SK-N-SH (cell line): ENCODE results near the gene NLGN1. TPM values are rescaled to one million over a fixed set of nuclear protein-coding genes. Genes with fewer than 3 reads are reported as not detected.
A peak's percentile ranks its signal among the peaks of the same experiment; 100 is the strongest.

Source experiments
- CTCF ChIA-PET: fragments of 300-600, 350-600 bp; formaldehyde crosslinking; extraction: SDS; loops from one replicate; lab custom pipeline; 2021; lab: Yijun Ruan, JAX
- POLR2A ChIA-PET: fragments of 350-600 bp; sonication (Branson Sonifier 250); formaldehyde crosslinking; extraction: SDS; loops from one replicate; lab custom pipeline; 2020; ENCODE audit warnings: antibody characterized with exemption, inconsistent platforms; lab: Yijun Ruan, JAX
- DNase-seq: peaks from one replicate; pipeline ENCODE4 v3.0.0; 2012
- H2AFZ ChIP-seq: fragments of 200-600 bp; sonication (generic); 2 replicates; pipeline ENCODE4 v1.8.1; 2016; ENCODE audit warnings: antibody characterized with exemption, mild to moderate bottlenecking, low read depth
- H3F3A ChIP-seq: fragments of 200-600 bp; sonication (generic); replicated peaks from 2 replicates; pipeline ENCODE3; 2016; ENCODE audit warnings: antibody characterized with exemption, mild to moderate bottlenecking; ENCODE audit not compliant: insufficient read depth
- H3K27ac ChIP-seq, 2 experiments: fragments of 200-500 bp in 1 of 2; fragments of 200-600 bp in 1 of 2; sonication (Bioruptor generic) in 1 of 2; sonication (generic), shearing (Covaris generic) in 1 of 2; 2 replicates each; pipeline versions ENCODE4 v1.5.1 to v1.6.1; 2014 to 2016; ENCODE audit warnings: low read depth in 2 of 2, inconsistent platforms in 1 of 2, low read length in 1 of 2, mild to moderate bottlenecking in 1 of 2, mixed read lengths in 1 of 2
- H3K27me3 ChIP-seq: fragments of 200-600 bp; sonication (generic), shearing (Covaris generic); 2 replicates; pipeline ENCODE4 v1.6.1; 2016; ENCODE audit warnings: mixed run types; ENCODE audit not compliant: insufficient read depth
- H3K36me3 ChIP-seq, 2 experiments: fragments of 200-500 bp in 1 of 2; fragments of 200-600 bp in 1 of 2; sonication (Bioruptor generic) in 1 of 2; sonication (generic) in 1 of 2; replicated peaks in 1 of 2; 2 replicates each; pipeline versions ENCODE3 to v1.5.1; 2014 to 2016; ENCODE audit warnings: low read length in 1 of 2, mild to moderate bottlenecking in 1 of 2; ENCODE audit not compliant: insufficient read depth in 2 of 2, control insufficient read depth in 1 of 2
- H3K4me1 ChIP-seq, 2 experiments: fragments of 200-500 bp in 1 of 2; fragments of 200-600 bp in 1 of 2; sonication (Bioruptor generic) in 1 of 2; sonication (generic), shearing (Covaris generic) in 1 of 2; 2 replicates each; pipeline versions ENCODE4 v1.5.1 to v1.6.1; 2014 to 2016; ENCODE audit warnings: low read depth in 1 of 2, low read length in 1 of 2, mixed run types in 1 of 2; ENCODE audit not compliant: insufficient read depth in 2 of 2, control insufficient read depth in 1 of 2
- H3K4me2 ChIP-seq: fragments of 200-600 bp; sonication (generic), shearing (Covaris generic); 2 replicates; pipeline ENCODE4 v1.6.1; 2017; ENCODE audit warnings: mixed run types
- H3K4me3 ChIP-seq, 2 experiments: fragments of 200-500 bp in 1 of 2; fragments of 200-600 bp in 1 of 2; sonication (Bioruptor generic) in 1 of 2; sonication (generic), shearing (Covaris generic) in 1 of 2; 2 replicates each; pipeline versions ENCODE4 v1.5.1 to v1.8.1; 2014 to 2016; ENCODE audit warnings: low read depth in 2 of 2, inconsistent platforms in 1 of 2, low read length in 1 of 2, mild to moderate bottlenecking in 1 of 2, mixed read lengths in 1 of 2, moderate library complexity in 1 of 2
- H3K79me2 ChIP-seq: fragments of 200-600 bp; sonication (generic); 2 replicates; pipeline ENCODE4 v1.8.1; 2017; ENCODE audit warnings: mild to moderate bottlenecking; ENCODE audit not compliant: insufficient read depth
- H3K9ac ChIP-seq: fragments of 200-600 bp; sonication (generic); 2 replicates; pipeline ENCODE4 v1.6.1; 2017; ENCODE audit warnings: mixed run types
- H3K9me2 ChIP-seq: fragments of 200-600 bp; sonication (generic); 2 replicates; pipeline ENCODE4 v1.6.1; 2017; ENCODE audit warnings: mixed run types
- H3K9me3 ChIP-seq: fragments of 200-600 bp; sonication (generic); 2 replicates; pipeline ENCODE4 v1.6.1; 2017; ENCODE audit warnings: mixed run types, mild to moderate bottlenecking, moderate library complexity
- H4K20me1 ChIP-seq: fragments of 200-600 bp; sonication (generic); 2 replicates; pipeline ENCODE4 v1.6.1; 2017; ENCODE audit warnings: mild to moderate bottlenecking, mixed run types; ENCODE audit not compliant: insufficient read depth
- CHD2 ChIP-seq: fragments of 150-350 bp; IDR thresholded peaks from 2 replicates; pipeline ENCODE4 v1.6.1; 2018; ENCODE audit warnings: low read length; ENCODE audit not compliant: partially characterized antibody
- FOSL2 ChIP-seq: IDR thresholded peaks from 2 replicates; pipeline ENCODE4 v1.4.0; 2012; ENCODE audit warnings: low read depth, mild to moderate bottlenecking, moderate library complexity, borderline replicate concordance
- FOXM1 ChIP-seq: IDR thresholded peaks from 2 replicates; pipeline ENCODE4 v1.4.0; 2012; ENCODE audit warnings: low read depth, mild to moderate bottlenecking
- GABPA ChIP-seq: IDR thresholded peaks from 2 replicates; pipeline ENCODE4 v1.4.0; 2012; ENCODE audit warnings: low read depth, mild to moderate bottlenecking
- JUND ChIP-seq: IDR thresholded peaks from 2 replicates; pipeline ENCODE4 v1.4.0; 2012
- MEF2A ChIP-seq: IDR thresholded peaks from 2 replicates; pipeline ENCODE4 v1.4.0; 2012; ENCODE audit warnings: low read depth, borderline replicate concordance
- NRF1 ChIP-seq: IDR thresholded peaks from 2 replicates; pipeline ENCODE4 v1.6.1; 2012; ENCODE audit warnings: low read depth, mild to moderate bottlenecking, low read length
- POLR2AphosphoS5 ChIP-seq: IDR thresholded peaks from 2 replicates; pipeline ENCODE4 v1.6.1; 2012; ENCODE audit warnings: low read depth, low read length
- RCOR1 ChIP-seq: fragments of 150-350 bp; IDR thresholded peaks from 2 replicates; pipeline ENCODE4 v1.6.1; 2017; ENCODE audit warnings: antibody characterized with exemption, low read length
- RXRA ChIP-seq: IDR thresholded peaks from 2 replicates; pipeline ENCODE4 v1.4.0; 2012; ENCODE audit warnings: low read depth, mild to moderate bottlenecking, borderline replicate concordance
- SIN3A ChIP-seq: IDR thresholded peaks from 2 replicates; pipeline ENCODE4 v1.6.1; 2012; ENCODE audit warnings: low read depth, mild to moderate bottlenecking, low read length, moderate library complexity, borderline replicate concordance
- SMC3 ChIP-seq: IDR thresholded peaks from 2 replicates; pipeline ENCODE4 v1.6.1; 2012; ENCODE audit warnings: low read depth, low read length, improper control_type of control experiment
- WGBS: methylation state at CpG from one replicate; pipeline ENCODE4 v1.1.6; 2017; ENCODE audit warnings: low lambda C conversion rate; 5-methylcytosine and 5-hydroxymethylcytosine counted together
- polyA plus RNA-seq, 3 experiments: library from polyadenylated mRNA; depleted of rRNA; stranded (reverse); fragments of >200 nt; gene quantifications; 2 replicates each; pipeline ENCODE4 v1.2.3, GENCODE V29; 2012
- TF ChIP-seq, protein P1 (sequence below): fragments of 200-600 bp; sonication (generic); IDR thresholded peaks from 2 replicates; pipeline ENCODE4 v1.6.1; 2017; ENCODE audit warnings: antibody characterized with exemption, mild to moderate bottlenecking, moderate library complexity
- TF ChIP-seq, protein P2 (sequence below): IDR thresholded peaks from 2 replicates; pipeline ENCODE4; 2012
- TF ChIP-seq, protein P3 (sequence below): IDR thresholded peaks from 2 replicates; pipeline ENCODE4 v1.4.0; 2012; ENCODE audit warnings: low read depth
- TF ChIP-seq, protein P4 (sequence below): fragments of 150-350 bp; IDR thresholded peaks from 2 replicates; pipeline ENCODE4 v1.6.1; 2016; ENCODE audit warnings: mild to moderate bottlenecking, low read depth, low read length

The NLGN1 gene
- polyA plus RNA-seq, 1 of the 3 experiments (the other 2 are of a cell fraction), result 1.5 TPM

- TF ChIP-seq, protein P1, sequence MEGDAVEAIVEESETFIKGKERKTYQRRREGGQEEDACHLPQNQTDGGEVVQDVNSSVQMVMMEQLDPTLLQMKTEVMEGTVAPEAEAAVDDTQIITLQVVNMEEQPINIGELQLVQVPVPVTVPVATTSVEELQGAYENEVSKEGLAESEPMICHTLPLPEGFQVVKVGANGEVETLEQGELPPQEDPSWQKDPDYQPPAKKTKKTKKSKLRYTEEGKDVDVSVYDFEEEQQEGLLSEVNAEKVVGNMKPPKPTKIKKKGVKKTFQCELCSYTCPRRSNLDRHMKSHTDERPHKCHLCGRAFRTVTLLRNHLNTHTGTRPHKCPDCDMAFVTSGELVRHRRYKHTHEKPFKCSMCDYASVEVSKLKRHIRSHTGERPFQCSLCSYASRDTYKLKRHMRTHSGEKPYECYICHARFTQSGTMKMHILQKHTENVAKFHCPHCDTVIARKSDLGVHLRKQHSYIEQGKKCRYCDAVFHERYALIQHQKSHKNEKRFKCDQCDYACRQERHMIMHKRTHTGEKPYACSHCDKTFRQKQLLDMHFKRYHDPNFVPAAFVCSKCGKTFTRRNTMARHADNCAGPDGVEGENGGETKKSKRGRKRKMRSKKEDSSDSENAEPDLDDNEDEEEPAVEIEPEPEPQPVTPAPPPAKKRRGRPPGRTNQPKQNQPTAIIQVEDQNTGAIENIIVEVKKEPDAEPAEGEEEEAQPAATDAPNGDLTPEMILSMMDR, result no peak
- TF ChIP-seq RXRA, result no peak
- TF ChIP-seq FOXM1, result no peak
- TF ChIP-seq FOSL2, result peak; percentile 70
- TF ChIP-seq MEF2A, result no peak
- TF ChIP-seq, protein P2, sequence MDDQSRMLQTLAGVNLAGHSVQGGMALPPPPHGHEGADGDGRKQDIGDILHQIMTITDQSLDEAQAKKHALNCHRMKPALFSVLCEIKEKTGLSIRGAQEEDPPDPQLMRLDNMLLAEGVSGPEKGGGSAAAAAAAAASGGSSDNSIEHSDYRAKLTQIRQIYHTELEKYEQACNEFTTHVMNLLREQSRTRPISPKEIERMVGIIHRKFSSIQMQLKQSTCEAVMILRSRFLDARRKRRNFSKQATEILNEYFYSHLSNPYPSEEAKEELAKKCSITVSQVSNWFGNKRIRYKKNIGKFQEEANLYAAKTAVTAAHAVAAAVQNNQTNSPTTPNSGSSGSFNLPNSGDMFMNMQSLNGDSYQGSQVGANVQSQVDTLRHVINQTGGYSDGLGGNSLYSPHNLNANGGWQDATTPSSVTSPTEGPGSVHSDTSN, result no peak
- TF ChIP-seq POLR2AphosphoS5, result no peak
- TF ChIP-seq, protein P3, sequence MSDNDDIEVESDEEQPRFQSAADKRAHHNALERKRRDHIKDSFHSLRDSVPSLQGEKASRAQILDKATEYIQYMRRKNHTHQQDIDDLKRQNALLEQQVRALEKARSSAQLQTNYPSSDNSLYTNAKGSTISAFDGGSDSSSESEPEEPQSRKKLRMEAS, result no peak
- no peak for TF ChIP-seq NRF1
- TF ChIP-seq SIN3A, result no peak
- peak; percentile 28; the same call in 1 of the 2 replicates for TF ChIP-seq JUND
- Histone ChIP-seq H3K36me3 (no peaks in the 10 kb centered on the region), H3K27me3 (no peaks in the 10 kb centered on the region), H3K9ac (no peak overlapping the region), H3K4me2 (no peak overlapping the region), H4K20me1 (no peaks in the 10 kb centered on the region), H3F3A (peaks cover 15% of the 10 kb centered on the region), H2AFZ (no peak overlapping the region), H3K79me2 (no peaks in the 10 kb centered on the region), H3K9me3 (no peaks in the 10 kb centered on the region), H3K4me3 (no peak overlapping the region), H3K9me2 (no peaks in the 10 kb centered on the region), H3K4me1 (no peaks in the 10 kb centered on the region), H3K27ac (peak overlapping the region in 1 of 2 experiments; percentile 41; a peak in 2 of 4 replicates)
- DNase-seq, result no peak
- WGBS, result 9% methylated on average over 2 of the region's 2 CpGs
- CTCF ChIA-PET, result no interaction called here
- POLR2A ChIA-PET, result no interaction called here
Observed at GRCh38 chr3:173977747-173978146, 580.2 kb downstream of the NLGN1 start.

DNA sequence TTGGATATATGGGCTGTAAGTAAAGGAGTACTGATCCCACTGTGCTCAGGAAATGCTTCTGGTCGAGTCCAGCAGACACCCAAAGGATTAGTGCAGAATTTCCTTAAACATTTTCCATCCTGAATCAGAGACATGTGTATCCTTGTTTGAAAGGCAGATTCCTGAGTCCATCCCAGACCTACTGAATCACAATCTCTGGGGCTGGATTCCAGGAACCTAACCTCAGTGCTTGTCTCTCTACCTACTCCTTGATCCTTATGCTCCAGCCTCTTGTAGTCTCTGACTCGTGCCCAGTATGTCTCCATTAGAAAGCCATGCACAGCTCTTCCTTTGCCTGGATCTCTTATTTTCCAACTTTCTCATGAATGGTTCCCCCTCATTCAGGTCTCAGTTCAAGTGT is 585.8 kb downstream of the NLGN1 start:
- 54% methylated on average over 2 of the region's 2 CpGs for WGBS
- Histone ChIP-seq H3K9me2 (no peaks in the 10 kb centered on the region), H3K36me3 (no peaks in the 10 kb centered on the region), H3K27me3 (no peaks in the 10 kb centered on the region), H3F3A (peaks cover 12% of the 10 kb centered on the region), H3K9ac (no peak overlapping the region), H3K4me2 (no peak overlapping the region), H4K20me1 (no peaks in the 10 kb centered on the region), H3K4me3 (no peak overlapping the region), H3K9me3 (no peaks in the 10 kb centered on the region), H2AFZ (no peak overlapping the region), H3K4me1 (no peaks in the 10 kb centered on the region), H3K79me2 (no peaks in the 10 kb centered on the region), H3K27ac (no peak overlapping the region; a peak in 1 of 4 replicates)
- ChIA-PET POLR2A (no interaction called here), CTCF (no interaction called here)
- TF ChIP-seq GABPA (no peak), SMC3 (no peak), CHD2 (no peak), RCOR1 (no peak)
- TF ChIP-seq, protein P4, sequence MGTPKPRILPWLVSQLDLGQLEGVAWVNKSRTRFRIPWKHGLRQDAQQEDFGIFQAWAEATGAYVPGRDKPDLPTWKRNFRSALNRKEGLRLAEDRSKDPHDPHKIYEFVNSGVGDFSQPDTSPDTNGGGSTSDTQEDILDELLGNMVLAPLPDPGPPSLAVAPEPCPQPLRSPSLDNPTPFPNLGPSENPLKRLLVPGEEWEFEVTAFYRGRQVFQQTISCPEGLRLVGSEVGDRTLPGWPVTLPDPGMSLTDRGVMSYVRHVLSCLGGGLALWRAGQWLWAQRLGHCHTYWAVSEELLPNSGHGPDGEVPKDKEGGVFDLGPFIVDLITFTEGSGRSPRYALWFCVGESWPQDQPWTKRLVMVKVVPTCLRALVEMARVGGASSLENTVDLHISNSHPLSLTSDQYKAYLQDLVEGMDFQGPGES, result no peak
- no peak for DNase-seq
